ENCODE data around the gene A2ML1. TPM values are rescaled to one million over a fixed set of nuclear protein-coding genes. Genes with fewer than 3 reads are reported as not detected.

A2ML1 gene
- total RNA-seq, 1 donor from 2014 or later: 0.43 TPM

GRCh38 chr12:8894378-8894777 lies 72.0 kb downstream of the A2ML1 start:
- Histone ChIP-seq H4K20me1 (ENCODE audit: low read depth) (no peaks in the 10 kb centered on the region), H3K4me2 (no peak overlapping the region), H3K27ac (no peak overlapping the region), H3F3A (ENCODE audit: low read depth) (no peaks in the 10 kb centered on the region), H3K9ac (no peak overlapping the region), H3K4me3 (no peak overlapping the region), H3K9me3 (ENCODE audit: low read depth) (no peaks in the 10 kb centered on the region), H2AFZ (replicated peaks) (no peak overlapping the region), H3K27me3 (no peaks in the 10 kb centered on the region), H3K36me3 (no peaks in the 10 kb centered on the region), H3K79me2 (ENCODE audit: low read depth) (no peaks in the 10 kb centered on the region), H3K4me1 (no peaks in the 10 kb centered on the region)
- peaks cover 5% of the 10 kb centered on the region for H3K4me1 Mint-ChIP-seq
- DNase-seq (ENCODE audit: low spot score): no peak
- H3K4me3 Mint-ChIP-seq: no peak overlapping the region
- H3K27ac Mint-ChIP-seq: no peak overlapping the region
- H3K27me3 Mint-ChIP-seq (ENCODE audit: insufficient read depth, low read depth): peaks cover 6% of the 10 kb centered on the region
- TF ChIP-seq EZH2phosphoT487 (IDR thresholded peaks at IDR 0.05) (no peak), EZH2 (IDR thresholded peaks at IDR 0.05) (no peak)
- TF ChIP-seq, protein P1, sequence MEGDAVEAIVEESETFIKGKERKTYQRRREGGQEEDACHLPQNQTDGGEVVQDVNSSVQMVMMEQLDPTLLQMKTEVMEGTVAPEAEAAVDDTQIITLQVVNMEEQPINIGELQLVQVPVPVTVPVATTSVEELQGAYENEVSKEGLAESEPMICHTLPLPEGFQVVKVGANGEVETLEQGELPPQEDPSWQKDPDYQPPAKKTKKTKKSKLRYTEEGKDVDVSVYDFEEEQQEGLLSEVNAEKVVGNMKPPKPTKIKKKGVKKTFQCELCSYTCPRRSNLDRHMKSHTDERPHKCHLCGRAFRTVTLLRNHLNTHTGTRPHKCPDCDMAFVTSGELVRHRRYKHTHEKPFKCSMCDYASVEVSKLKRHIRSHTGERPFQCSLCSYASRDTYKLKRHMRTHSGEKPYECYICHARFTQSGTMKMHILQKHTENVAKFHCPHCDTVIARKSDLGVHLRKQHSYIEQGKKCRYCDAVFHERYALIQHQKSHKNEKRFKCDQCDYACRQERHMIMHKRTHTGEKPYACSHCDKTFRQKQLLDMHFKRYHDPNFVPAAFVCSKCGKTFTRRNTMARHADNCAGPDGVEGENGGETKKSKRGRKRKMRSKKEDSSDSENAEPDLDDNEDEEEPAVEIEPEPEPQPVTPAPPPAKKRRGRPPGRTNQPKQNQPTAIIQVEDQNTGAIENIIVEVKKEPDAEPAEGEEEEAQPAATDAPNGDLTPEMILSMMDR (IDR thresholded peaks at IDR 0.05): no peak
- no peaks in the 10 kb centered on the region for H3K36me3 Mint-ChIP-seq
- H3K9me3 Mint-ChIP-seq: no peaks in the 10 kb centered on the region

- TF ChIP-seq, protein P1 (IDR thresholded peaks at IDR 0.05): no peak
- TF ChIP-seq EZH2 (IDR thresholded peaks at IDR 0.05): no peak
- TF ChIP-seq EZH2phosphoT487 (IDR thresholded peaks at IDR 0.05): no peak
- DNase-seq (ENCODE audit: low spot score): no peak
- no peaks in the 10 kb centered on the region for H3K36me3 ChIP-seq
- H3F3A ChIP-seq (ENCODE audit: low read depth): no peaks in the 10 kb centered on the region
- no peak overlapping the region for H2AFZ ChIP-seq (replicated peaks)
- Mint-ChIP-seq H3K4me1 (peaks cover 5% of the 10 kb centered on the region), H3K36me3 (no peaks in the 10 kb centered on the region), H3K27ac (no peak overlapping the region), H3K27me3 (ENCODE audit: insufficient read depth, low read depth) (peaks cover 7% of the 10 kb centered on the region), H3K9me3 (no peaks in the 10 kb centered on the region), H3K4me3 (no peak overlapping the region)
- H3K9ac ChIP-seq: no peak overlapping the region
- H3K4me3 ChIP-seq: no peak overlapping the region
- H3K27ac ChIP-seq: no peak overlapping the region
- no peaks in the 10 kb centered on the region for H3K27me3 ChIP-seq
- no peak overlapping the region for H3K4me2 ChIP-seq
- H3K9me3 ChIP-seq (ENCODE audit: low read depth): no peaks in the 10 kb centered on the region
- H4K20me1 ChIP-seq (ENCODE audit: low read depth): no peaks in the 10 kb centered on the region
- no peaks in the 10 kb centered on the region for H3K4me1 ChIP-seq
- H3K79me2 ChIP-seq (ENCODE audit: low read depth): no peaks in the 10 kb centered on the region
Observed at GRCh38 chr12:8894986-8895385, 72.6 kb downstream of the A2ML1 start.

DNA sequence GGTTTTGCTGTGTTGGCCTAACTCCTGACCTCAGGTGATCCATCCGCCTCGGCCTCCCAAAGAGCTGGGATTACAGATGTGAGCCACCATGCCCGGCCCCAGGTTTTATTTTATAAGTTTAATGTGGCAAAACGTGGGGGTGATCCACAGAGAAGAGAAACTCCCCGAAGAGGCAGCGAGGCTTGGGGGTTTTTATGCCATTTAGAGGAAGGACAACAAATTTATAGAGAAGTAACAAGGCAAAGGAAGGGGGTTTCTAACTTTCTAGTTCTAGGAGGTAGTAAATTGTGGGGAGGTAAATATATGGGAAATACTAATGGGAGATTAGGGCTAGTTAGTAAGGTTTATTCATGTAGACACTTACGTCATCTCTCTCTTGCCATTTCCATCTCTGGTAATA lies 74.7 kb downstream of the A2ML1 start:
- no peaks in the 10 kb centered on the region for H3K4me1 Mint-ChIP-seq
- peaks cover 6% of the 10 kb centered on the region for H3K9me3 Mint-ChIP-seq
- Histone ChIP-seq H3K36me3 (no peaks in the 10 kb centered on the region), H3K9me3 (ENCODE audit: low read depth) (no peaks in the 10 kb centered on the region), H3K4me1 (no peaks in the 10 kb centered on the region), H3K9ac (no peak overlapping the region), H4K20me1 (ENCODE audit: low read depth) (no peaks in the 10 kb centered on the region), H2AFZ (replicated peaks) (no peak overlapping the region), H3K4me2 (no peak overlapping the region), H3K4me3 (no peak overlapping the region), H3K27me3 (no peaks in the 10 kb centered on the region), H3F3A (ENCODE audit: low read depth) (no peaks in the 10 kb centered on the region), H3K27ac (no peak overlapping the region), H3K79me2 (ENCODE audit: low read depth) (no peaks in the 10 kb centered on the region)
- no peak overlapping the region for H3K27ac Mint-ChIP-seq
- H3K4me3 Mint-ChIP-seq: no peak overlapping the region
- no peak for DNase-seq (ENCODE audit: low spot score)
- H3K27me3 Mint-ChIP-seq (ENCODE audit: insufficient read depth, low read depth): peaks cover 8% of the 10 kb centered on the region
- TF ChIP-seq EZH2phosphoT487 (IDR thresholded peaks at IDR 0.05) (no peak), EZH2 (IDR thresholded peaks at IDR 0.05) (no peak)
- TF ChIP-seq, protein P1 (IDR thresholded peaks at IDR 0.05): no peak
- no peaks in the 10 kb centered on the region for H3K36me3 Mint-ChIP-seq

Measured in neural progenitor cell (in vitro differentiated cells).